Stimulated activated CD4-positive, alpha-beta T cell treated with anti-CD3 and anti-CD28 coated beads, Interleukin-15, amount 100 ng/mL, for 48 hours (primary cell): ENCODE data around the gene EGFR.
"Not testable (repeated sequence)": the region's sequence is repeated elsewhere in the genome, so short reads cannot be mapped to it uniquely, and the experiment has no call there.

Experiments
- DNase-seq, 2 donors: peaks; one replicate each; pipeline ENCODE4 v3.0.0-alpha.2; 2020; ENCODE audit warnings: low read depth in 2 of 2

The EGFR gene

DNA sequence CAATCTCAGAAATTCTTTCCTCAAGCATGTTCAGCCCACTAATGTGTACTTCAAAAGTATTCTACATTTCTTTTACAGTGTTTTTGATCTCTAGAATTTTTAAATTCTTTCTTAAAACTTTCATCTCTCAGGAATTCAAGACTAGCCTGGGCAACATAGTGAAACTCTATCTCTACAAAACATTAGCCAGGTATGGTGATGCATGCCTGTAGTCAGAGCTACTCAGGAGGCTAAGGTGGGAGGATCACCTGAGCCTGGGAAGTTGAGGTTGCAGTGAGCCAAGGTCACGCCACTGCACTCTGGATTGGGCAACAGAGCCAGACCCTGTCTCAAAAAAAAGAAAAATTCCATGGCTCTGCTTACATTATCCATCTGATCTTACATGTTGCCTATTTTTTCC is 5.0 kb upstream of the EGFR start:
- no peak for DNase-seq

DNA sequence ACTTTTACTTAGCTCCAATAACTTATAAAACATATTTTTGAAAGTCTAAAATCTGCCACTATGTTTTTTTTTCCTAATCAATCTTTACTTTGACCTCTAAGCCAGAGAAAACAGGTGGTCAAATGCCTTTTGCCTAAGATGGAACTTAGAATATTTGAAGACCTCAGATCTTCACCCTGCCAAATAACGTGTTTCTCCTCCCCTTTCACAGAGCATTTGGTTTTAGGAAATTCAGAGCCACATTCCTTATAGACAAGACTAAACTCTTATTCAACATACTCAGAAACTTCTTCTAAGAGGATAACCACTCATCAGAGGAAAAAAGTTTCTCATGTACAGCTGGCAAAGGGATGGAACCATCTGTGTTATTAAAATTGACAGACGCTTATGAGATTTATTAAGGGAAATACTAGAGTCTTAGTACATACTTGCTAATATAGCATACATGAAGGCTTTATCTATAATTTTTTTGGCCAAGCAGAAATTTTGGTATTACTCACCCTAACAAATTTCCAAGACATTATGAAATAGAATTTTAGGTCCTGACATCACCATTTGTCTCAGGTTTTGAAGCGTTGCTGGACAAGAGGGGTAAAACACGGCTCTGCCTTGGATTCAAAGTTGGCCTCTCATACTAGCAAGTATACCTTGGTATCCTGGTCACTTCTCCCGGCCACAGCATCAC is 2.6 kb upstream of the EGFR start:
- DNase-seq, result no peak

DNA sequence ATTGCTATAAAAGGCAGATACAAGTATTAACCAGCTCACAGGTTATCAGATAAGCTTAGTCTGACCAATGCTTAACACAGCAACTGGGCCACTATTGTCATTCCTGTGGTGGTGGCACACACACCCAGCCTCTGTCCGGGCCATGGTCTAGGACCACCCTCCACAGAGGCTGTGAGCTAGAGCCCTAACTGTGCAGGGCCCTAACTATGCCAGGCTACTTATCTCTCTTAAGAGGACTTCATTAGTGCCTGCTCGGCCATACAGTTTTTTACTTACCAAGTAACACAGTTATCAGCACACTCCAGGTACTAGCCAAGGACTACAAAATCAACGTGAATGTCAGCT is 2.1 kb upstream of the EGFR start:
- no peak for DNase-seq

DNA sequence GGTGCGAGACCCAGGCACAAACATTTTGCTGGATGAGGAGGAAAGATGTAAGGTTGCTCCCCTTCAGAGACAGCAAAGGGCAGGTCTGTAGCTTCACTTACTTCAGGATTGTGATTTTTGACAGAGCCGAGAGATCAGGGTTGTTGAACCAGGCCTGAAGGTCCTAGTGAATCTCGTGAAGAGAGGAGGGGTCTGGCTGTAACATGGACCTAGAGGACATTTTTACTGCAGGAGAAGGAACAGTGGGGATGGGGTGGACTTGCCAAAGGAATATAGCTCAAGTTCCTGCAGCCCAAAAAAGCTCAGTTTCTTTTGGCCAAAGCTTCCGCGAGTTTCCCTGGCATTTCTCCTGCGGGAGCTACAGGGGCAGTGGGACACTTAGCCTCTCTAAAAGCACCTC is 976 bp upstream of the EGFR start:
- no peak for DNase-seq

DNA sequence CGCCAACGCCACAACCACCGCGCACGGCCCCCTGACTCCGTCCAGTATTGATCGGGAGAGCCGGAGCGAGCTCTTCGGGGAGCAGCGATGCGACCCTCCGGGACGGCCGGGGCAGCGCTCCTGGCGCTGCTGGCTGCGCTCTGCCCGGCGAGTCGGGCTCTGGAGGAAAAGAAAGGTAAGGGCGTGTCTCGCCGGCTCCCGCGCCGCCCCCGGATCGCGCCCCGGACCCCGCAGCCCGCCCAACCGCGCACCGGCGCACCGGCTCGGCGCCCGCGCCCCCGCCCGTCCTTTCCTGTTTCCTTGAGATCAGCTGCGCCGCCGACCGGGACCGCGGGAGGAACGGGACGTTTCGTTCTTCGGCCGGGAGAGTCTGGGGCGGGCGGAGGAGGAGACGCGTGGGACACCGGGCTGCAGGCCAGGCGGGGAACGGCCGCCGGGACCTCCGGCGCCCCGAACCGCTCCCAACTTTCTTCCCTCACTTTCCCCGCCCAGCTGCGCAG is 424 bp downstream of the EGFR start:
- DNase-seq, result no peak

DNA sequence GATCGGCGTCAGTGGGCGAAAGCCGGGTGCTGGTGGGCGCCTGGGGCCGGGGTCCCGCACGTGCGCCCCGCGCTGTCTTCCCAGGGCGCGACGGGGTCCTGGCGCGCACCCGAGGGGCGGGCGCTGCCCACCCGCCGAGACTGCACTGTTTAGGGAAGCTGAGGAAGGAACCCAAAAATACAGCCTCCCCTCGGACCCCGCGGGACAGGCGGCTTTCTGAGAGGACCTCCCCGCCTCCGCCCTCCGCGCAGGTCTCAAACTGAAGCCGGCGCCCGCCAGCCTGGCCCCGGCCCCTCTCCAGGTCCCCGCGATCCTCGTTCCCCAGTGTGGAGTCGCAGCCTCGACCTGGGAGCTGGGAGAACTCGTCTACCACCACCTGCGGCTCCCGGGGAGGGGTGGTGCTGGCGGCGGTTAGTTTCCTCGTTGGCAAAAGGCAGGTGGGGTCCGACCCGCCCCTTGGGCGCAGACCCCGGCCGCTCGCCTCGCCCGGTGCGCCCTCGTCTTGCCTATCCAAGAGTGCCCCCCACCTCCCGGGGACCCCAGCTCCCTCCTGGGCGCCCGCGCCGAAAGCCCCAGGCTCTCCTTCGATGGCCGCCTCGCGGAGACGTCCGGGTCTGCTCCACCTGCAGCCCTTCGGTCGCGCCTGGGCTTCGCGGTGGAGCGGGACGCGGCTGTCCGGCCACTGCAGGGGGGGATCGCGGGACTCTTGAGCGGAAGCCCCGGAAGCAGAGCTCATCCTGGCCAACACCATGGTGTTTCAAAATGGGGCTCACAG is 1.1 kb downstream of the EGFR start:
- DNase-seq, result no peak

DNA sequence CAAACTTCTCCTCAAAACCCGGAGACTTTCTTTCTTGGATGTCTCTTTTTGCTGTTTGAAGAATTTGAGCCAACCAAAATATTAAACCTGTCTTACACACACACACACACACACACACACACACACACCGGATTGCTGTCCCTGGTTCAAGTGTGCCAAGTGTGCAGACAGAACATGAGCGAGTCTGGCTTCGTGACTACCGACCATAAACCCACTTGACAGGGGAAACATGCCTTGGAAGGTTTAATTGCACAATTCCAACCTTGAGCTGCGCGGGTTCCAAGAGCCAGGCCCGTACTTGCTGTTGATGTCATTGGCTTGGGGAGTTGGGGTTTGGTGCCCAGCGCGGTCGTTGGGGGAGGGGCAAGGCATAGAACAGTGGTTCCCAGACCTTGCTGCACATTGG is 1.7 kb downstream of the EGFR start:
- no peak for DNase-seq

DNA sequence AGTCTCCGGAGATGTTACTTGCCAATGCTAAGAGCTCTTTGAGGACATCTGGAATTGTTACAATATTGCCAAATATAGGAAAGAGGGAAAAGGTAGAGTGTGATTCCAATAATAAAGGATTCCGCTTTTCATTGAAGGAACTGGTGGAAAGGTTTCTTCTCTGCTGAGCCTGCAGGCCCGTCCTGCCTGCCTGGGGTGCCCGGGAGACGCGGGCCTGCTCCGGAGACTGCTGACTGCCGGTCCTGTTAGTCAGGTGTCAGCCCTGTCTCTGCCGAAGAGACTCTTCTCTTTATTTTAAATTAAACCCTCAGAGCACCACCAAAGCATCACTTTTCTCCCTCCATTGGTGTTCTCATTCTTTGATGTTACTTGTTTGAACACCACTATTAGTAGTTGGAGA is 2.2 kb downstream of the EGFR start:
- no peak for DNase-seq

DNA sequence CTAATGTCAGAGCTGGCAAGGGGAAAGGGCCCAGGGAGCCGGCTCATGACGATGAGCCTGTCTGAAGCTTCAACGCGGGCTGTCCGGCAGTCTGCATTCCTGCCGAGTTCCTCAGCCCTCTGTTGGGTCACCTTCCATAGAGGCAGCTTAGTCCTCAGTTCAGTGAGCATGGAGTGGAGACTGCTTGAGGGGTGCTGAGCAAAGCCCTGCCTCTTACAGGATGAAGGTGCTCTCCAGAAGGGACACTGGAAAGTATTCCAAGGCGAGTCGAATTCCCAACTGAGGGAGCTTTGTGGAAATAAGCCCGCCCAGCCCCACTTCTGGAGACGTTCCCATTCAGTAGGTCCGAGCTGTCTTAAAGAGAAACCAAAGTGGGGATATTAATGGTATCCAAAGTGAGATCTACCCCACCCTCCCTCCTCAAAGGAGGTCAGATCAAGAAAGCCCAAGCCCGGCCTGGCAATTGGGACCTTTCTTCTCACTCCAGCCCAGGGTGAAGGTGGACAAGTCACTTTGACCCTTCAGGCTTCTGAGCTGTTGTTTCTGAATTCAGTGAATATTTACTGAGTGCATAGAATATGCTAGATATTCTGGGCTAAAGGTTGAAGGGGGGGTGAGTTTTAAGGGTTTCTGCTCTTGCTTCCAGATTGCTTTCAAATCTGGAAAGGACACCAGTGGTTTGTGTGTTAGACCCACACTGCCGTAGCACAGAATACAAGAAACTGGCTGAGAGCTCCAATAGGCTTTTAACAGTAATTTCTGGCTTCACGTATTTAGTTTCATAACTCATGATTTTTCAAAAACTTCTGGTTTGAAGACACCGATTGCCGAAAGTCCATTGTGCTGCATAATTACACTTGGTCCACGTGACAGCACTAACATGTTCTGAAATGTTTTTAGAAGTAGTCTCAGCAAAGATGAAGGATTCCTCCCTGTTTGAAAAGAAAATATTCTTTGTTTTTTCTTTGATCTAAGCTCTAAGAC is 3.5 kb downstream of the EGFR start:
- DNase-seq, result no peak

DNA sequence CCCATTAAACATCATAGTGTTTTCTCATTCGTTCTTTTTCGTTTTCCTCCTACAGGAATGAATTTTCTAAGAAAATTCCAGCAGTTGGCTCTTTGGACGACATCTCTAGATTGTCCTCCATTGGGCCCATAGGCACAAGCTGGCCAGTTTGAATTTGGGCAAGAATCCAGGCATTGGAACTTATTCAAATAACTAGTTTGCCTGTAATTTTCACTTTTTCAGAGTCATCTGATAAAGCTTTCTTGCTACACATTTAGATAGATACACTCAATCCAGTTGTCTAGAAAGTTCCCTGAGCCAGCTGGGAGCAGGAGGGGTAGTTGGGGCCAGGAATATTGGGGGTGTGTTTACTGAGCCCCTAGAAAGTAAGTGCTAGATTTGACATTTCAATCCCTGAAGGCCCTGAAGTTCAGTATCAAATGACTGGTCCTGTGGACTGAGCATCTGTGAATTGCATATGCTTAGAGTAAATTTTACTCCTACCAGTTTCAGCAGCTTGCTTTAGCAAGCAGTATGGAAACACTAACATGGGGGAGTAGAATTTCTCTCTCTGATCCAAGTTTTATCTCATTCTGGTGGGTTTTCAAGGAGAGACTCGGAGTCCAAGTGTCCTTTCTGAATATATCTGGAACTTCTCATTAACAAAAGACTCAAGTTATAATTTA is 5.2 kb downstream of the EGFR start:
- DNase-seq, result no peak

DNA sequence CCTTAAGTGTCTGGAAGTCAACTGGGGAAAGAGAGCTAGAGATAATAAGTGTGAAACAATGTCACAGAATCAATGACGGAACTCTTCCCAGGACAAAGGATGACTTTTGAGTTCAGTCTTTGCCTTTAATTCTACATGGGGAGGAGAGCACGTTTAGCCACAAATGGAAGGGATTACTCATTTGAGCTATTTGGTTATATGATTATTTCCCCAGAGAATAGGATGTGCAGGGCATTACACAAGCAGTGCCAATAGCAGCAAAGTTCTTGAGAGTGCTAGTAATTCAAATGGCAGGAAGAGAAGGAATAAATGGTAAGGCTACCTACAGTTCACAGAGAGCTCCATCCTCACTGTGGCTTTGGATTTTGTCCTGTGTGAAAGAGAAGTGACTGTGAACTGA is 6.0 kb downstream of the EGFR start:
- DNase-seq, result no peak

DNA sequence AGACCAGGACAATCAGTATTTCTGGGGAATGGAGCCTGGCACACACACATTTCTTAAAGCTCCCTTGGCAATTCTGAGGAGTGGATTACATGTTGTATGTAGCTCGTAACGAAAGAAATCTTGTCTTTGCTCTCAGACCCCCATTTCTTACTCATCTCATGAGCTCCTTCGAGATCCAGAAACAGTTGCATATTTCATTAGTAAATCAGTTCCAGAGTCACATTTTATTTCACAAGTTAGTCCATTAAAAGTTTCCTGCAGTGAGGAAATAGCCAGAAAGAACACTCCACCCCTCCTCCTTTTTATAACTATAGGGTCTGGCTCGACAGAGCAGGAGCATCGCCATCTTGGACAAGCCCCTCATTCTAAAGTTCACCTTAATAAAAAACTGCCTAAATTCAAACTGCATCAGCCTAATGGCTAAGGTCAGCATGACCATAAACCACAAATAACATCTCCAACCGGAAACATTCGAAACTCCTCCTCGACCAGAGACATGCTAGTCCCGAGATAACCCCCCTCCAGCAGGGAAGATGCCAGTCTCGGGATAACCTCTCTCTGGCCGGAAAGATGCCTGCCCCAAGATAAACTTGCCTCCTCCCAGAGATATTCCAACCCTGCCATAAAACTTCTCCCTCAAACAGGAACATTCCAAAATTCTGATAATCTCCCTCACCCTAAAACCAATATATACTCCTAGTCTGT is 7.4 kb downstream of the EGFR start:
- no peak for DNase-seq

DNA sequence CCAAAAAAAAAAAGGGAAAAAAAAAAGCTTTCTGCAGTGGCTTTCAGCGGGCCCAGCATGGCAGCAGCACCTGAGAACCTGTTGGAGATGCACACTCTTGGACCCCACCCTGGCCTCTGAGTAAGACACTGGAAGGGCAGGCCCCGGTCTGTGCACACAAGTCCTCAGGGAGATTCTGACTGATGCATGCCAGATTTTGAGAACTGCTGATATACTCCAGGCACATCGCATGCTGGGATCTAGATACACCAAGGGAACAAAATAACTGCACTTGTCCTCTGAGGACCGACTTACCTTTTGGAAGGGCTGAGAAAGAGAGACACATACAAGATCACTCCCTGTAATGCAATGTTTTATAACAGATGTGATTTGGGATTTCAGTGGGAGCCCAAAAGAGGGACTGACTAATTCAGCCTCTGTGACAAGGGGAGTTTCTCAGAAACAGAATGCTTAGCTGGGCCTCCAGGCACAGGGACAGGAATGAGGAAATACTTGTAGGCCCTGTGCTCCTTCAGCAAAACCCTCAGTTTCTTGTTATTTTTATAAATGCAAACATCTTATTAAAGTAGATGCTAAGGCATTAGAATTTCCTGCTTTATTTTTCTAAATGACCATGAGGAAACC is 8.2 kb downstream of the EGFR start:
- DNase-seq, result no peak

DNA sequence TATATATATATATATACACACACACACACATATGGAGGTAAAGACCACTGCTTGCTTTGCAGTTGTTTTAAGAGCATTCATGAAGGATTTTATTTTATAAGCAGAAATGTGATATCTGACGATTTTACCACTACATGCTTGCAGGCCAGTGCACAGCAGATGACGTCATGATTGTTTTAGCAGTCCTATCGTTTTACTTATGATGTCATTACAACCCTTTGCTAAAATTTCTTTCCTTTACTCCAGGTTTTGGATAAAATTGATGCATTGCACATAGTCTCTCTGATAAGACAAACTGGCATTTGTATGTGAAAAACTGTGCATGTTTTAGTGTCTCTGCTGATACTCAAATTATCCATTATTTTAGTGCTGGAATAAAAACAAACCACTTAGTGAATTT is 9.2 kb downstream of the EGFR start:
- no peak for DNase-seq

DNA sequence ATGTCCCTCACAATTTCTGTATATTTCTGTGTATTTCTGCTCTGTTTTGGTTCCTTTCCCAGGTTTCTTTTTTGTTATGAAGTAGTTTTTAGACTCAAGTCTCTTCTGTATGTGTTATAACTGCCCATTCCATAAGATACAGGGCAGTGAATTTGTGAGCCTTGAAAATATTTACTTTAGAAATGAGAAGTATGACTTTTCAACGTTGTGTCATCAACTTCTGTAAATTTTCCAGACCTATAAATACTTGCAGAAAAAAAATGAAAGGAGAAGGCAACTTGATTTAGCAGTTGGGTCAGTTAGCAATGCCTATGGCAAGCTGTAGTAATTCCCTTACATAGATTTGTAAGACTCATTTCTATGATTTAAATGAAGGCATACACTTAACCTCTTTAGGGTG is 11.5 kb downstream of the EGFR start:
- DNase-seq, result no peak

DNA sequence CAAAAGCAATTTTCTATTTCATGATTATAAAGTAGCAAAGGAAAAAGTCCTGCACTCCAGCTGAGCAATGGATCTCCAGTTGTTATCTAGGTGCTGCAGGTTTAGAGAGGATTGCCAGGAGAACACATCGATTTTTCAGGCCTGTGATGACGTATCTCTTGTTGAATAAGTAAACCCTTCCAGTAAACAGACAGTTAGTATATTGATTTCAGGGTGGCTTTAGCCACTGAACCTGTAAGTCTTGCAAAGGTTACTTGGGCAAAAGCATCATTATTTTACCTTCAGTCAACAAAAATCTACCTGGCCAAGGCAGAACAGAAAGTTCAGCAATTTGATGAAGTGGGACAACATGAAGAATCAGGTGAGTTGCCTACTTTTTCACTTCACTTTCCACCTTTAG is 12.3 kb downstream of the EGFR start:
- DNase-seq, result no peak

DNA sequence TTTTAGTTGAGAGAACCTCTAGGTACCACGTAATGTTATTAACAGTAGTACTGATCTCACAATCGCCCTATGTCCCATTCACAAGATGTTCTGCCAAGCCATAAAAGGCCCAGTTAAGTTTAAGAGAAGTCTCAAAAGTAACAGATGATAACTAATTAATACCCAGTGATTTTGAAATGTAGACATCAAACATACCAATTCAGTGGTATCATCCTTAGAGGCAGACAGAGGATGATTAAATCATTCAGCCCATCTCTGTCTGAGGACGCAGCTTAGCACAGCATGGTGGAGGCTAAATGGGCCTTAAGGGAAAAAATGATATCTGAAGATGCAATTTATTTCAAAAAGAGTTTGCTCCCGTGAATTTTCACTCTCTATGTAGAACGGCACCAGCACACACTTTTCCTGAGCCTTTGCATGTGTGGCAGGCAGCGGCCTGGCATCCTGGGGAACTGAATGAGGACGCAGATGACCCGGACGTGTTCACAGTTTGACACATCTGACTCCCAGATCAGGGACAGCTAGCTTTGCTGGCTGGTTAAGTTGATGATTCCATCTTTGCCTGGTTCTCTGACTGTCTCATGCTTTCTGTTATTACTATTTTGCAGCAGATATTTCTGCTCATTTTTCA is 13.4 kb downstream of the EGFR start:
- DNase-seq, result no peak

DNA sequence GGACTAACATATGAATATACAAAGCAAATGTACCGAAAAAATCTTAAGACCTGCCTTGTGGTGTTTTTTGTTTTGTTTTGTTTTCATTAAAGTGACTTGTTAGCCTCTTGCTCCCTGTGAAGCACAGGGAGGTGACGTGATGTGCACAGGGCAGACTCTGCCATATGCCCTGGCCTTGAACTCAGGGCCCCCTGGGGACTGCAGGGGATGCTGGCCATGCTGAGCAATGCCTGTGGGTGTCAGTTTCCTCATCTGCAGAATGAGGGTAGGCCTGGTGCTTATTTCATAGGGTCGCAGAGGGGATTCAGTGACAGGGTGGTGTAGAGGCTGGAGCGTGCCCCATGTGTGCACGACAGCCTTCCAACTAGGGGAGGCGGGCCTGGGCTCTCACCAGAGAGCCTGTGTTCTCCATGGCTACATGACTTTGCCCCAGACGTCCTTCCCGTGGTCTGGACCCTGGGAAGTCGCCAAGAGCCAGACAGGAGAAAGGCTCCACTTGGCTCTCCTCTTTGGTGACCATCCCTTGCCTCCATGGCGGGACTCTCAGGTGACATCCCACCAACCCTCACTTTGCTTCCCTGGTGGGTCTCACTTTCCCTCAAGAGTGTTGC is 14.5 kb downstream of the EGFR start:
- DNase-seq, result no peak

DNA sequence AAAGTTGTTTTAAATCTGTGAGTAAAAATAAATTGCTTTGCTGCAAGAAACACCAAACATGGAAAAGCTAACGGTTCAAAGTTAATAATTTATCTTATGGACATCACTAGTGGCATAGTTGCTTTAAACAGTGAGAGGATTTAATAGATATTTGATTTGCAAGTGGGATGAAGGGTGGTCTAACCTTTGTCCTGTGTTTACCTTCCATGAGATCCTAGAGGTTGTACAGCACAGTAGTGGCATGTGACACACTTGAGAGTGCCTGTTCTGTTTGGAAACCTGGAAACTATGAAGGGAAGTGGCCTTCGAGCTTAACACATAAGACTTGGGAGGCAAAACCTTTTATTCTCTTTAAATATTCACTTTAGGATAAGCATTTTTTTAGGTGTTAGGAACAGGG is 16.0 kb downstream of the EGFR start:
- DNase-seq, result no peak

DNA sequence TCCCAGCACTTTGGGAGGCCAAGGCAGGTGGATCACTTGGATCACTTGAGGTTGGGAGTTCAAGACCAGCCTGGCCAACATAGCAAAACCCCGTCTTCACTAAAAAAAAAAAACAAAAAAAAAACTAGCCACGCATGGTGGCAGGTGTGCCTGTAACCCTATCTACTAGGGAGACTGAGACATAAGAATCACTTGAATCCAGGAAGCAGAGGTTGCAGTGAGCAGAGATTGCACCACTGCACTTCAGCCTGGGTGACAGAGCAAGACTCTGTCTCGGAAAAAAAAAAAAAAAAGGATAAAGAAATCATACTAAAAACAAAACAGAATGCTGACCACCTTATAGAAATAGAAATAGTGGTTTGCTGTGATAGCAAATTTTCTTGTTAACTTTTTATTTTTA is 16.6 kb downstream of the EGFR start:
- not testable (repeated sequence) for DNase-seq
